ENCODE data around the gene MAP7D3.

- TF ChIP-seq ELF4 (IDR thresholded peaks at IDR 0.05) (no peak), FOXK2 (IDR thresholded peaks at IDR 0.05) (no peak), FOXA1 (IDR thresholded peaks at IDR 0.05) (no peak), BHLHE40 (IDR thresholded peaks at IDR 0.05; ENCODE audit: borderline replicate concordance) (no peak)
Measured at GRCh38 chrX:136261321-136261720, 10.1 kb upstream of the MAP7D3 start.

All from HEK293T (cell line).